ENCODE data around the gene LRP8.

LRP8 gene

GRCh38 chr1:53296117-53296749, 31.6 kb downstream of the LRP8 start:
- peaks cover 87% of the 10 kb centered on the region for H3K4me1 ChIP-seq

GRCh38 chr1:53295726-53296116, 32.1 kb downstream of the LRP8 start:
- H4K20me1 ChIP-seq, result peaks cover 100% of the 10 kb centered on the region
- H3K27me3 ChIP-seq, result no peaks in the 10 kb centered on the region
- peak overlapping the region; percentile 5; the same call in 1 of the 2 replicates for H3K9ac ChIP-seq
- H3K27ac ChIP-seq, result peak overlapping the region; percentile 76; the same call in 1 of the 2 replicates
- no peak overlapping the region for H3K4me3 ChIP-seq
- peaks cover 87% of the 10 kb centered on the region for H3K4me1 ChIP-seq
- H3K36me3 ChIP-seq, result peaks cover 48% of the 10 kb centered on the region
- TF ChIP-seq Cebpa-rat (IDR thresholded peaks at IDR 0.05), result no peak
- H3K9me3 ChIP-seq, result no peaks in the 10 kb centered on the region
- peak overlapping the region; percentile 84 for H3K4me2 ChIP-seq

More at GRCh38 chr1:53296117-53296749, 31.6 kb downstream of the LRP8 start:
- Histone ChIP-seq H3K27ac (peak overlapping the region; percentile 51), H3K36me3 (peaks cover 46% of the 10 kb centered on the region), H3K4me2 (peak overlapping the region; percentile 84), H3K27me3 (no peaks in the 10 kb centered on the region), H3K4me3 (no peak overlapping the region), H3K9me3 (no peaks in the 10 kb centered on the region), H3K9ac (peak overlapping the region; percentile 5; the same call in 1 of the 2 replicates), H4K20me1 (peaks cover 100% of the 10 kb centered on the region)
- no peak for TF ChIP-seq Cebpa-rat (IDR thresholded peaks at IDR 0.05)

GRCh38 chr1:53295295-53295694, 32.6 kb downstream of the LRP8 start:
- Histone ChIP-seq H3K4me1 (peaks cover 85% of the 10 kb centered on the region), H3K9me3 (no peaks in the 10 kb centered on the region), H3K4me2 (peak overlapping the region; percentile 84), H3K27ac (peak overlapping the region; percentile 76), H3K36me3 (peaks cover 52% of the 10 kb centered on the region), H3K27me3 (no peaks in the 10 kb centered on the region), H3K9ac (no peak overlapping the region), H3K4me3 (no peak overlapping the region), H4K20me1 (peaks cover 100% of the 10 kb centered on the region)
- no peak for TF ChIP-seq Cebpa-rat (IDR thresholded peaks at IDR 0.05)

GRCh38 chr1:53294567-53294966, 33.3 kb downstream of the LRP8 start:
- Histone ChIP-seq H3K4me3 (no peak overlapping the region), H4K20me1 (peaks cover 100% of the 10 kb centered on the region), H3K27me3 (no peaks in the 10 kb centered on the region), H3K9ac (peak overlapping the region; percentile 43; the same call in 1 of the 2 replicates), H3K36me3 (peaks cover 59% of the 10 kb centered on the region), H3K4me1 (peaks cover 78% of the 10 kb centered on the region), H3K4me2 (peak overlapping the region; percentile 84), H3K27ac (peak overlapping the region; percentile 76), H3K9me3 (no peaks in the 10 kb centered on the region)
- TF ChIP-seq Cebpa-rat (IDR thresholded peaks at IDR 0.05), result no peak

GRCh38 chr1:53294061-53294460, 33.8 kb downstream of the LRP8 start:
- no peak for TF ChIP-seq Cebpa-rat (IDR thresholded peaks at IDR 0.05)
- Histone ChIP-seq H4K20me1 (peaks cover 100% of the 10 kb centered on the region), H3K27ac (peak overlapping the region; percentile 76), H3K4me3 (no peak overlapping the region), H3K27me3 (no peaks in the 10 kb centered on the region), H3K36me3 (peaks cover 59% of the 10 kb centered on the region), H3K9me3 (no peaks in the 10 kb centered on the region), H3K9ac (peak overlapping the region; percentile 43; the same call in 1 of the 2 replicates), H3K4me1 (peaks cover 73% of the 10 kb centered on the region), H3K4me2 (peak overlapping the region; percentile 84)

- Histone ChIP-seq H3K4me2 (peak overlapping the region; percentile 84), H3K27ac (peak overlapping the region; percentile 76), H4K20me1 (peaks cover 92% of the 10 kb centered on the region), H3K4me3 (peak overlapping the region; percentile 15; the same call in 1 of the 2 replicates), H3K9me3 (no peaks in the 10 kb centered on the region), H3K36me3 (peaks cover 67% of the 10 kb centered on the region), H3K4me1 (peaks cover 64% of the 10 kb centered on the region), H3K9ac (peak overlapping the region; percentile 57; the same call in 1 of the 2 replicates), H3K27me3 (no peaks in the 10 kb centered on the region)
- TF ChIP-seq Cebpa-rat (IDR thresholded peaks at IDR 0.05), result no peak
These were observed 34.7 kb downstream of the LRP8 start for GRCh38 chr1:53293123-53293522.

- peaks cover 87% of the 10 kb centered on the region for H4K20me1 ChIP-seq
- H3K9me3 ChIP-seq, result no peaks in the 10 kb centered on the region
- peaks cover 59% of the 10 kb centered on the region for H3K4me1 ChIP-seq
- H3K27me3 ChIP-seq, result no peaks in the 10 kb centered on the region
- peaks cover 69% of the 10 kb centered on the region for H3K36me3 ChIP-seq
- peak overlapping the region; percentile 15; the same call in 1 of the 2 replicates for H3K4me3 ChIP-seq
- peak overlapping the region; percentile 84 for H3K4me2 ChIP-seq
- peak overlapping the region; percentile 57; the same call in 1 of the 2 replicates for H3K9ac ChIP-seq
- peak overlapping the region; percentile 76 for H3K27ac ChIP-seq
- no peak for TF ChIP-seq Cebpa-rat (IDR thresholded peaks at IDR 0.05)
These were observed 35.2 kb downstream of the LRP8 start for GRCh38 chr1:53292690-53293089.

GRCh38 chr1:53291574-53291973, 36.3 kb downstream of the LRP8 start:
- H3K4me3 ChIP-seq, result no peak overlapping the region
- H3K4me1 ChIP-seq, result peaks cover 48% of the 10 kb centered on the region
- H3K9me3 ChIP-seq, result no peaks in the 10 kb centered on the region
- no peak overlapping the region for H3K9ac ChIP-seq
- peaks cover 69% of the 10 kb centered on the region for H3K36me3 ChIP-seq
- no peak overlapping the region for H3K4me2 ChIP-seq
- no peaks in the 10 kb centered on the region for H3K27me3 ChIP-seq
- no peak for TF ChIP-seq Cebpa-rat (IDR thresholded peaks at IDR 0.05)
- H3K27ac ChIP-seq, result no peak overlapping the region
- peaks cover 83% of the 10 kb centered on the region for H4K20me1 ChIP-seq

GRCh38 chr1:53288790-53289429, 39.0 kb downstream of the LRP8 start:
- Histone ChIP-seq H3K9ac (0 out of 2 replicates have a peak overlapping the region, but pooled peaks have one; percentile 10), H3K4me3 (no peak overlapping the region), H3K4me1 (peaks cover 22% of the 10 kb centered on the region), H3K36me3 (peaks cover 83% of the 10 kb centered on the region), H3K9me3 (no peaks in the 10 kb centered on the region; the same call in 1 of the 2 replicates), H3K4me2 (no peak overlapping the region), H3K27me3 (no peaks in the 10 kb centered on the region), H3K27ac (no peak overlapping the region), H4K20me1 (peaks cover 57% of the 10 kb centered on the region)
- no peak for TF ChIP-seq Cebpa-rat (IDR thresholded peaks at IDR 0.05)
